Ishikawa (cell line): Measurements from ENCODE around the gene SCN8A.

Experiments used
- CEBPB ChIP-seq: IDR thresholded peaks from 2 replicates; pipeline ENCODE4 v1.6.1; 2012
- CREB1 ChIP-seq: IDR thresholded peaks from 2 replicates; pipeline ENCODE4 v1.6.1; 2012; ENCODE audit warnings: low read depth
- EP300 ChIP-seq: IDR thresholded peaks from 2 replicates; pipeline ENCODE4 v1.6.1; 2012; ENCODE audit warnings: borderline replicate concordance
- NFIC ChIP-seq: IDR thresholded peaks from 2 replicates; pipeline ENCODE4 v1.6.1; 2012
- RAD21 ChIP-seq: IDR thresholded peaks from 2 replicates; pipeline ENCODE4 v1.6.1; 2012; ENCODE audit warnings: low read depth
- TAF1 ChIP-seq: IDR thresholded peaks from 2 replicates; pipeline ENCODE4 v1.6.1; 2012; ENCODE audit warnings: low read depth, mild to moderate bottlenecking
- TCF12 ChIP-seq: IDR thresholded peaks from 2 replicates; pipeline ENCODE4 v1.6.1; 2012; ENCODE audit warnings: low read depth
- YY1 ChIP-seq: IDR thresholded peaks from 2 replicates; pipeline ENCODE4 v1.6.1; 2012; ENCODE audit warnings: low read depth
- TF ChIP-seq, protein P1 (sequence below): IDR thresholded peaks from 2 replicates; pipeline ENCODE4 v1.6.1; 2012; ENCODE audit warnings: low read depth, mild to moderate bottlenecking
- TF ChIP-seq, protein P2 (sequence below): IDR thresholded peaks from 2 replicates; pipeline ENCODE4 v1.6.1; 2012

GRCh38 chr12:51689983-51690382 lies 99.0 kb downstream of the SCN8A start:
- TF ChIP-seq TCF12 (no peak), CEBPB (no peak), TAF1 (no peak), NFIC (no peak), EP300 (no peak), RAD21 (no peak), YY1 (no peak), CREB1 (no peak)
- TF ChIP-seq, protein P1, sequence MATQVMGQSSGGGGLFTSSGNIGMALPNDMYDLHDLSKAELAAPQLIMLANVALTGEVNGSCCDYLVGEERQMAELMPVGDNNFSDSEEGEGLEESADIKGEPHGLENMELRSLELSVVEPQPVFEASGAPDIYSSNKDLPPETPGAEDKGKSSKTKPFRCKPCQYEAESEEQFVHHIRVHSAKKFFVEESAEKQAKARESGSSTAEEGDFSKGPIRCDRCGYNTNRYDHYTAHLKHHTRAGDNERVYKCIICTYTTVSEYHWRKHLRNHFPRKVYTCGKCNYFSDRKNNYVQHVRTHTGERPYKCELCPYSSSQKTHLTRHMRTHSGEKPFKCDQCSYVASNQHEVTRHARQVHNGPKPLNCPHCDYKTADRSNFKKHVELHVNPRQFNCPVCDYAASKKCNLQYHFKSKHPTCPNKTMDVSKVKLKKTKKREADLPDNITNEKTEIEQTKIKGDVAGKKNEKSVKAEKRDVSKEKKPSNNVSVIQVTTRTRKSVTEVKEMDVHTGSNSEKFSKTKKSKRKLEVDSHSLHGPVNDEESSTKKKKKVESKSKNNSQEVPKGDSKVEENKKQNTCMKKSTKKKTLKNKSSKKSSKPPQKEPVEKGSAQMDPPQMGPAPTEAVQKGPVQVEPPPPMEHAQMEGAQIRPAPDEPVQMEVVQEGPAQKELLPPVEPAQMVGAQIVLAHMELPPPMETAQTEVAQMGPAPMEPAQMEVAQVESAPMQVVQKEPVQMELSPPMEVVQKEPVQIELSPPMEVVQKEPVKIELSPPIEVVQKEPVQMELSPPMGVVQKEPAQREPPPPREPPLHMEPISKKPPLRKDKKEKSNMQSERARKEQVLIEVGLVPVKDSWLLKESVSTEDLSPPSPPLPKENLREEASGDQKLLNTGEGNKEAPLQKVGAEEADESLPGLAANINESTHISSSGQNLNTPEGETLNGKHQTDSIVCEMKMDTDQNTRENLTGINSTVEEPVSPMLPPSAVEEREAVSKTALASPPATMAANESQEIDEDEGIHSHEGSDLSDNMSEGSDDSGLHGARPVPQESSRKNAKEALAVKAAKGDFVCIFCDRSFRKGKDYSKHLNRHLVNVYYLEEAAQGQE: no peak
- TF ChIP-seq, protein P2, sequence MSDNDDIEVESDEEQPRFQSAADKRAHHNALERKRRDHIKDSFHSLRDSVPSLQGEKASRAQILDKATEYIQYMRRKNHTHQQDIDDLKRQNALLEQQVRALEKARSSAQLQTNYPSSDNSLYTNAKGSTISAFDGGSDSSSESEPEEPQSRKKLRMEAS: no peak
